LNCAP (cell line): ENCODE data around the gene ABHD17B.

Source experiments
- CTCF ChIP-seq: fragments of 450-650 bp; IDR thresholded peaks from 2 replicates; pipeline ENCODE4 v1.5.1; 2017; ENCODE audit warnings: mild to moderate bottlenecking

Gene ABHD17B

GRCh38 chr9:71822935-71823334 is 88.1 kb downstream of the ABHD17B start:
- TF ChIP-seq CTCF = no peak

GRCh38 chr9:71822456-71822855 is 88.5 kb downstream of the ABHD17B start:
- no peak for TF ChIP-seq CTCF

GRCh38 chr9:71821405-71821804 is 89.6 kb downstream of the ABHD17B start:
- TF ChIP-seq CTCF = no peak

- no peak for TF ChIP-seq CTCF
Observed at GRCh38 chr9:71820403-71820921, 90.5 kb downstream of the ABHD17B start.

- TF ChIP-seq CTCF = peak; percentile 79
Observed at GRCh38 chr9:71819115-71819739, 91.8 kb downstream of the ABHD17B start.

GRCh38 chr9:71816916-71817451 is 94.0 kb downstream of the ABHD17B start:
- no peak for TF ChIP-seq CTCF
